Lung microvascular endothelial cell (primary cell): ENCODE data around the gene ARL4D. TPM values are rescaled to one million over a fixed set of nuclear protein-coding genes. Genes with fewer than 3 reads are reported as not detected.
A peak's percentile ranks its signal among the peaks of the same experiment; 100 is the strongest.
"Not testable (repeated sequence)": the region's sequence is repeated elsewhere in the genome, so short reads cannot be mapped to it uniquely, and the experiment has no call there.

Source experiments
- DNase-seq, 2 donors: peaks; one replicate each; pipeline versions ENCODE4 v3.0.0 to v3.0.0-alpha.2; 2010; ENCODE audit warnings: low read depth in 2 of 2
- total RNA-seq: library from RNA; depleted of rRNA; stranded (reverse); fragments of >200 nt; gene quantifications from 2 replicates; pipeline ENCODE4 v1.2.1, GENCODE V29; 2014

Gene ARL4D
- total RNA-seq, 1 donor from 2014 or later = 2.2 TPM

- not testable (repeated sequence) for DNase-seq
These were observed 20.6 kb downstream of the ARL4D start for GRCh38 chr17:43419375-43419882.

- DNase-seq = no peak
These were observed 25.1 kb downstream of the ARL4D start for GRCh38 chr17:43423777-43424455.

- no peak for DNase-seq
These were observed 28.7 kb downstream of the ARL4D start for GRCh38 chr17:43427362-43428043.

- no peak for DNase-seq
These were observed 29.7 kb downstream of the ARL4D start for GRCh38 chr17:43428524-43428923.

GRCh38 chr17:43430936-43431713, 32.3 kb downstream of the ARL4D start:
- DNase-seq = no peak

GRCh38 chr17:43431714-43432523, 33.1 kb downstream of the ARL4D start:
- DNase-seq = peak in 1 of 2 donors; percentile 69

- no peak for DNase-seq
These were observed 36.1 kb downstream of the ARL4D start for GRCh38 chr17:43434902-43435319.

GRCh38 chr17:43437756-43438155, 39.0 kb downstream of the ARL4D start:
- DNase-seq = no peak

- no peak for DNase-seq
These were observed 39.8 kb downstream of the ARL4D start for GRCh38 chr17:43438626-43439025.

- DNase-seq = no peak
These were observed 40.2 kb downstream of the ARL4D start for GRCh38 chr17:43439041-43439440.

GRCh38 chr17:43442711-43443110, 43.9 kb downstream of the ARL4D start:
- DNase-seq = peak; percentile 15 to 24

- no peak for DNase-seq
These were observed 44.6 kb downstream of the ARL4D start for GRCh38 chr17:43443381-43443780.

GRCh38 chr17:43444223-43445008, 45.6 kb downstream of the ARL4D start:
- DNase-seq = no peak

- DNase-seq = no peak
These were observed 46.3 kb downstream of the ARL4D start for GRCh38 chr17:43445009-43445589.

GRCh38 chr17:43446773-43447172, 48.0 kb downstream of the ARL4D start:
- DNase-seq = no peak

- DNase-seq = no peak
These were observed 50.1 kb downstream of the ARL4D start for GRCh38 chr17:43448720-43449469.

- DNase-seq = no peak
These were observed 50.9 kb downstream of the ARL4D start for GRCh38 chr17:43449470-43450248.
